ENCODE measurements around the gene STPG2. TPM values are rescaled to one million over a fixed set of nuclear protein-coding genes. Genes with fewer than 3 reads are reported as not detected.

The STPG2 gene
- total and polyA plus RNA-seq, 4 donors, result 0.05 to 0.67 (median 0.28) TPM; not detected in 1

DNA sequence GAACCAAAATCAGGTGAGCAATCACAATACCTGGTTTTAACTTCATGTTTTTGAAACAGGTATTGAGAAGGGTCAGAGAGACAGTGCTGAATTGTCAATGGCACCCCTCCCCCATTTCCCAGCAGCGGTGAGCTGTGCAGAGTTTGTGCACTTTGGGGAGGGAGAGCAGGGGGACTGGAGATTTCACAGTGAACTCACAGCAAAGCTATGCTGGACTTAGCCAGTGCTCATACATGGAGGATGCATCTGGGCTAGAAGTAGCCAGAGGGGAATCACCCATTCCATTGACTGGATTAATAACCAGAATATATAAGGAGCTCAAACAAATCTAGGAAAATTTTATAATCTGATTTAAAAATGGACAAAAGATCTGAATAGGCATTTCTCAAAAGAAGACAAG is 612.6 kb downstream of the STPG2 start:
- DNase-seq (ENCODE audit: low spot score), result no peak
- 39% methylated on average over 1 of the region's 1 CpG for WGBS

DNA sequence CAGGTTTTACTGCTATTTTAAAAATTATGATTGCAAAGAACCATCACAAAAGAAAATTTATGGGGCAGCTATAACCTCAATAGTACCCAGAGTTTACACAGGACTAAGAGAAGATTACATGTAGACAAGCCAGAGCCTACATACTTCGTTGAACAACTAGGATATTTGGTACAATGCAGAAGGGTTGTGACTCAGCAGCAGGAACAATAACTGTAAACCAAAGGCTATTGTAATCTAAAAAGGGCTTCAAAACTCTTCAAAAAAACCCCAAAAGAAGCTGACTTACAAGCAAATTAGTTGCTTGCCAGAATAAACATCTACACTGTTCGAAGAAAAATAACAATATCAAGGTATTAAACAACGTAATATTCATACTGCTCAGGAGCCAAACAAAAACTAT is 618.0 kb downstream of the STPG2 start:
- Histone ChIP-seq H3K9ac (ENCODE audit: low read depth in 1 of 2, low read length in 2 of 2) (no peak overlapping the region), H3K36me3 (ENCODE audit: control insufficient read depth in 4 of 4, insufficient read depth in 3 of 4, low read depth in 1 of 4, low read length in 3 of 4) (no peaks in the 10 kb centered on the region), H3K4me1 (ENCODE audit: control insufficient read depth in 4 of 4, insufficient read depth in 4 of 4, low read length in 3 of 4) (no peaks in the 10 kb centered on the region), H3K9me3 (ENCODE audit: control insufficient read depth in 4 of 4, low read length in 3 of 4) (no peaks in the 10 kb centered on the region), H3K4me3 (ENCODE audit: low read depth in 1 of 3, low read length in 3 of 3) (no peak overlapping the region), H3K27me3 (ENCODE audit: control insufficient read depth in 4 of 4, insufficient read depth in 4 of 4, low read length in 3 of 4) (no peaks in the 10 kb centered on the region), H3K27ac (ENCODE audit: low read depth in 1 of 2, low read length in 2 of 2) (no peak overlapping the region)
- DNase-seq (ENCODE audit: low spot score), result no peak
- 84% methylated on average over 3 of the region's 3 CpGs for WGBS
- no peak for TF ChIP-seq EGR1 (IDR thresholded peaks at IDR 0.05; ENCODE audit: low read depth in 2 of 2)
- TF ChIP-seq YY1 (IDR thresholded peaks at IDR 0.05), result no peak
- TF ChIP-seq, protein P1, sequence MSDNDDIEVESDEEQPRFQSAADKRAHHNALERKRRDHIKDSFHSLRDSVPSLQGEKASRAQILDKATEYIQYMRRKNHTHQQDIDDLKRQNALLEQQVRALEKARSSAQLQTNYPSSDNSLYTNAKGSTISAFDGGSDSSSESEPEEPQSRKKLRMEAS (IDR thresholded peaks at IDR 0.05), result no peak
- TF ChIP-seq, protein P2, sequence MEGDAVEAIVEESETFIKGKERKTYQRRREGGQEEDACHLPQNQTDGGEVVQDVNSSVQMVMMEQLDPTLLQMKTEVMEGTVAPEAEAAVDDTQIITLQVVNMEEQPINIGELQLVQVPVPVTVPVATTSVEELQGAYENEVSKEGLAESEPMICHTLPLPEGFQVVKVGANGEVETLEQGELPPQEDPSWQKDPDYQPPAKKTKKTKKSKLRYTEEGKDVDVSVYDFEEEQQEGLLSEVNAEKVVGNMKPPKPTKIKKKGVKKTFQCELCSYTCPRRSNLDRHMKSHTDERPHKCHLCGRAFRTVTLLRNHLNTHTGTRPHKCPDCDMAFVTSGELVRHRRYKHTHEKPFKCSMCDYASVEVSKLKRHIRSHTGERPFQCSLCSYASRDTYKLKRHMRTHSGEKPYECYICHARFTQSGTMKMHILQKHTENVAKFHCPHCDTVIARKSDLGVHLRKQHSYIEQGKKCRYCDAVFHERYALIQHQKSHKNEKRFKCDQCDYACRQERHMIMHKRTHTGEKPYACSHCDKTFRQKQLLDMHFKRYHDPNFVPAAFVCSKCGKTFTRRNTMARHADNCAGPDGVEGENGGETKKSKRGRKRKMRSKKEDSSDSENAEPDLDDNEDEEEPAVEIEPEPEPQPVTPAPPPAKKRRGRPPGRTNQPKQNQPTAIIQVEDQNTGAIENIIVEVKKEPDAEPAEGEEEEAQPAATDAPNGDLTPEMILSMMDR (IDR thresholded peaks at IDR 0.05; ENCODE audit: low read depth, low read length, missing input control), result no peak
- no peak for TF ChIP-seq HNF4A (conservative IDR thresholded peaks at IDR 0.05)
- TF ChIP-seq, protein P3, sequence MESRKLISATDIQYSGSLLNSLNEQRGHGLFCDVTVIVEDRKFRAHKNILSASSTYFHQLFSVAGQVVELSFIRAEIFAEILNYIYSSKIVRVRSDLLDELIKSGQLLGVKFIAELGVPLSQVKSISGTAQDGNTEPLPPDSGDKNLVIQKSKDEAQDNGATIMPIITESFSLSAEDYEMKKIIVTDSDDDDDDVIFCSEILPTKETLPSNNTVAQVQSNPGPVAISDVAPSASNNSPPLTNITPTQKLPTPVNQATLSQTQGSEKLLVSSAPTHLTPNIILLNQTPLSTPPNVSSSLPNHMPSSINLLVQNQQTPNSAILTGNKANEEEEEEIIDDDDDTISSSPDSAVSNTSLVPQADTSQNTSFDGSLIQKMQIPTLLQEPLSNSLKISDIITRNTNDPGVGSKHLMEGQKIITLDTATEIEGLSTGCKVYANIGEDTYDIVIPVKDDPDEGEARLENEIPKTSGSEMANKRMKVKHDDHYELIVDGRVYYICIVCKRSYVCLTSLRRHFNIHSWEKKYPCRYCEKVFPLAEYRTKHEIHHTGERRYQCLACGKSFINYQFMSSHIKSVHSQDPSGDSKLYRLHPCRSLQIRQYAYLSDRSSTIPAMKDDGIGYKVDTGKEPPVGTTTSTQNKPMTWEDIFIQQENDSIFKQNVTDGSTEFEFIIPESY (IDR thresholded peaks at IDR 0.05), result no peak

More for the DNA sequence above, 612.6 kb downstream of the STPG2 start:
- TF ChIP-seq YY1 (IDR thresholded peaks at IDR 0.05) (no peak), HNF4A (conservative IDR thresholded peaks at IDR 0.05) (no peak), NR2F2 (IDR thresholded peaks at IDR 0.05) (no peak), HNF4G (IDR thresholded peaks at IDR 0.05) (no peak), FOXA1 (IDR thresholded peaks at IDR 0.05) (no peak), GABPA (IDR thresholded peaks at IDR 0.05 in 1 of 2, conservative IDR thresholded peaks at IDR 0.05 in 1 of 2) (no peak), JUND (IDR thresholded peaks at IDR 0.05) (no peak), EGR1 (IDR thresholded peaks at IDR 0.05; ENCODE audit: low read depth in 2 of 2) (no peak), RXRA (IDR thresholded peaks at IDR 0.05) (no peak), FOXA2 (IDR thresholded peaks at IDR 0.05) (no peak), RAD21 (IDR thresholded peaks at IDR 0.05) (no peak)
- TF ChIP-seq, protein P1 (IDR thresholded peaks at IDR 0.05), result no peak
- TF ChIP-seq, protein P3 (IDR thresholded peaks at IDR 0.05), result no peak
- TF ChIP-seq, protein P2 (IDR thresholded peaks at IDR 0.05; ENCODE audit: low read depth, low read length, missing input control), result no peak
- TF ChIP-seq, protein P4, sequence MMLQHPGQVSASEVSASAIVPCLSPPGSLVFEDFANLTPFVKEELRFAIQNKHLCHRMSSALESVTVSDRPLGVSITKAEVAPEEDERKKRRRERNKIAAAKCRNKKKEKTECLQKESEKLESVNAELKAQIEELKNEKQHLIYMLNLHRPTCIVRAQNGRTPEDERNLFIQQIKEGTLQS (IDR thresholded peaks at IDR 0.05), result no peak
- TF ChIP-seq, protein P5, sequence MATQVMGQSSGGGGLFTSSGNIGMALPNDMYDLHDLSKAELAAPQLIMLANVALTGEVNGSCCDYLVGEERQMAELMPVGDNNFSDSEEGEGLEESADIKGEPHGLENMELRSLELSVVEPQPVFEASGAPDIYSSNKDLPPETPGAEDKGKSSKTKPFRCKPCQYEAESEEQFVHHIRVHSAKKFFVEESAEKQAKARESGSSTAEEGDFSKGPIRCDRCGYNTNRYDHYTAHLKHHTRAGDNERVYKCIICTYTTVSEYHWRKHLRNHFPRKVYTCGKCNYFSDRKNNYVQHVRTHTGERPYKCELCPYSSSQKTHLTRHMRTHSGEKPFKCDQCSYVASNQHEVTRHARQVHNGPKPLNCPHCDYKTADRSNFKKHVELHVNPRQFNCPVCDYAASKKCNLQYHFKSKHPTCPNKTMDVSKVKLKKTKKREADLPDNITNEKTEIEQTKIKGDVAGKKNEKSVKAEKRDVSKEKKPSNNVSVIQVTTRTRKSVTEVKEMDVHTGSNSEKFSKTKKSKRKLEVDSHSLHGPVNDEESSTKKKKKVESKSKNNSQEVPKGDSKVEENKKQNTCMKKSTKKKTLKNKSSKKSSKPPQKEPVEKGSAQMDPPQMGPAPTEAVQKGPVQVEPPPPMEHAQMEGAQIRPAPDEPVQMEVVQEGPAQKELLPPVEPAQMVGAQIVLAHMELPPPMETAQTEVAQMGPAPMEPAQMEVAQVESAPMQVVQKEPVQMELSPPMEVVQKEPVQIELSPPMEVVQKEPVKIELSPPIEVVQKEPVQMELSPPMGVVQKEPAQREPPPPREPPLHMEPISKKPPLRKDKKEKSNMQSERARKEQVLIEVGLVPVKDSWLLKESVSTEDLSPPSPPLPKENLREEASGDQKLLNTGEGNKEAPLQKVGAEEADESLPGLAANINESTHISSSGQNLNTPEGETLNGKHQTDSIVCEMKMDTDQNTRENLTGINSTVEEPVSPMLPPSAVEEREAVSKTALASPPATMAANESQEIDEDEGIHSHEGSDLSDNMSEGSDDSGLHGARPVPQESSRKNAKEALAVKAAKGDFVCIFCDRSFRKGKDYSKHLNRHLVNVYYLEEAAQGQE (IDR thresholded peaks at IDR 0.05), result no peak
- Histone ChIP-seq H3K9ac (ENCODE audit: low read depth in 1 of 2, low read length in 2 of 2) (no peak overlapping the region), H3K27me3 (ENCODE audit: control insufficient read depth in 4 of 4, insufficient read depth in 4 of 4, low read length in 3 of 4) (no peaks in the 10 kb centered on the region), H3K27ac (ENCODE audit: low read depth in 1 of 2, low read length in 2 of 2) (no peak overlapping the region), H3K4me1 (ENCODE audit: control insufficient read depth in 4 of 4, insufficient read depth in 4 of 4, low read length in 3 of 4) (no peaks in the 10 kb centered on the region), H3K9me3 (ENCODE audit: control insufficient read depth in 4 of 4, low read length in 3 of 4) (no peaks in the 10 kb centered on the region), H3K4me3 (ENCODE audit: low read depth in 1 of 3, low read length in 3 of 3) (no peak overlapping the region), H3K36me3 (ENCODE audit: control insufficient read depth in 4 of 4, insufficient read depth in 3 of 4, low read depth in 1 of 4, low read length in 3 of 4) (no peaks in the 10 kb centered on the region)

All from liver (tissue), 9 donors.